ENCODE measurements around the gene RSRC1. TPM values are rescaled to one million over a fixed set of nuclear protein-coding genes. Genes with fewer than 3 reads are reported as not detected.
"Not testable (repeated sequence)": the region's sequence is repeated elsewhere in the genome, so short reads cannot be mapped to it uniquely, and the experiment has no call there.

RSRC1 gene
- total RNA-seq, 1 experiment from 2014 or later: 21.7 TPM

GRCh38 chr3:158200955-158201354 is 91.1 kb downstream of the RSRC1 start:
- Histone ChIP-seq H3K4me3 (ENCODE audit: insufficient read depth, low read depth, low read length) (no peak overlapping the region), H3K27me3 (ENCODE audit: control insufficient read depth, insufficient read depth, low read length) (no peaks in the 10 kb centered on the region), H3K36me3 (replicated peaks; ENCODE audit: control insufficient read depth, insufficient read depth, low read length) (no peaks in the 10 kb centered on the region)
- no peak for DNase-seq

GRCh38 chr3:158205324-158205723 is 95.4 kb downstream of the RSRC1 start:
- no peaks in the 10 kb centered on the region for H3K27me3 ChIP-seq (ENCODE audit: control insufficient read depth, insufficient read depth, low read length)
- DNase-seq: no peak
- H3K4me3 ChIP-seq (ENCODE audit: insufficient read depth, low read depth, low read length): no peak overlapping the region
- no peaks in the 10 kb centered on the region for H3K36me3 ChIP-seq (replicated peaks; ENCODE audit: control insufficient read depth, insufficient read depth, low read length)

- DNase-seq: no peak
- H3K27me3 ChIP-seq (ENCODE audit: control insufficient read depth, insufficient read depth, low read length): no peaks in the 10 kb centered on the region
- no peaks in the 10 kb centered on the region for H3K36me3 ChIP-seq (replicated peaks; ENCODE audit: control insufficient read depth, insufficient read depth, low read length)
- H3K4me3 ChIP-seq (ENCODE audit: insufficient read depth, low read depth, low read length): no peak overlapping the region
These were observed 96.1 kb downstream of the RSRC1 start for GRCh38 chr3:158205994-158206393.

GRCh38 chr3:158210067-158210466 is 100.2 kb downstream of the RSRC1 start:
- no peaks in the 10 kb centered on the region for H3K27me3 ChIP-seq (ENCODE audit: control insufficient read depth, insufficient read depth, low read length)
- no peaks in the 10 kb centered on the region for H3K36me3 ChIP-seq (replicated peaks; ENCODE audit: control insufficient read depth, insufficient read depth, low read length)
- H3K4me3 ChIP-seq (ENCODE audit: insufficient read depth, low read depth, low read length): no peak overlapping the region
- no peak for DNase-seq

- no peak for DNase-seq
- Histone ChIP-seq H3K4me3 (ENCODE audit: insufficient read depth, low read depth, low read length) (no peak overlapping the region), H3K36me3 (replicated peaks; ENCODE audit: control insufficient read depth, insufficient read depth, low read length) (no peaks in the 10 kb centered on the region), H3K27me3 (ENCODE audit: control insufficient read depth, insufficient read depth, low read length) (no peaks in the 10 kb centered on the region)
These were observed 103.6 kb downstream of the RSRC1 start for GRCh38 chr3:158213461-158213860.

- Histone ChIP-seq H3K27me3 (ENCODE audit: control insufficient read depth, insufficient read depth, low read length) (no peaks in the 10 kb centered on the region), H3K4me3 (ENCODE audit: insufficient read depth, low read depth, low read length) (no peak overlapping the region), H3K36me3 (replicated peaks; ENCODE audit: control insufficient read depth, insufficient read depth, low read length) (no peaks in the 10 kb centered on the region)
- DNase-seq: no peak
These were observed 108.1 kb downstream of the RSRC1 start for GRCh38 chr3:158217992-158218391.

- no peaks in the 10 kb centered on the region for H3K27me3 ChIP-seq (ENCODE audit: control insufficient read depth, insufficient read depth, low read length)
- DNase-seq: no peak
- H3K36me3 ChIP-seq (replicated peaks; ENCODE audit: control insufficient read depth, insufficient read depth, low read length): no peaks in the 10 kb centered on the region
- no peak overlapping the region for H3K4me3 ChIP-seq (ENCODE audit: insufficient read depth, low read depth, low read length)
These were observed 110.7 kb downstream of the RSRC1 start for GRCh38 chr3:158220575-158220974.

GRCh38 chr3:158221426-158221825 is 111.5 kb downstream of the RSRC1 start:
- Histone ChIP-seq H3K27me3 (ENCODE audit: control insufficient read depth, insufficient read depth, low read length) (no peaks in the 10 kb centered on the region), H3K4me3 (ENCODE audit: insufficient read depth, low read depth, low read length) (no peak overlapping the region), H3K36me3 (replicated peaks; ENCODE audit: control insufficient read depth, insufficient read depth, low read length) (no peaks in the 10 kb centered on the region)
- no peak for DNase-seq

GRCh38 chr3:158226429-158226828 is 116.5 kb downstream of the RSRC1 start:
- Histone ChIP-seq H3K27me3 (ENCODE audit: control insufficient read depth, insufficient read depth, low read length) (no peaks in the 10 kb centered on the region), H3K36me3 (replicated peaks; ENCODE audit: control insufficient read depth, insufficient read depth, low read length) (no peaks in the 10 kb centered on the region), H3K4me3 (ENCODE audit: insufficient read depth, low read depth, low read length) (no peak overlapping the region)
- no peak for DNase-seq

- not testable (repeated sequence) for H3K36me3 ChIP-seq (replicated peaks; ENCODE audit: control insufficient read depth, insufficient read depth, low read length); DNase-seq; H3K27me3 ChIP-seq (ENCODE audit: control insufficient read depth, insufficient read depth, low read length); H3K4me3 ChIP-seq (ENCODE audit: insufficient read depth, low read depth, low read length)
These were observed 119.1 kb downstream of the RSRC1 start for GRCh38 chr3:158228942-158229341.

- no peak for DNase-seq
- H3K4me3 ChIP-seq (ENCODE audit: insufficient read depth, low read depth, low read length): no peak overlapping the region
- H3K27me3 ChIP-seq (ENCODE audit: control insufficient read depth, insufficient read depth, low read length): no peaks in the 10 kb centered on the region
- no peaks in the 10 kb centered on the region for H3K36me3 ChIP-seq (replicated peaks; ENCODE audit: control insufficient read depth, insufficient read depth, low read length)
These were observed 123.9 kb downstream of the RSRC1 start for GRCh38 chr3:158233791-158234190.

GRCh38 chr3:158244274-158244673 is 134.4 kb downstream of the RSRC1 start:
- H3K4me3 ChIP-seq (ENCODE audit: insufficient read depth, low read depth, low read length): no peak overlapping the region
- no peaks in the 10 kb centered on the region; the same call in 1 of the 2 replicates for H3K27me3 ChIP-seq (ENCODE audit: control insufficient read depth, insufficient read depth, low read length)
- H3K36me3 ChIP-seq (replicated peaks; ENCODE audit: control insufficient read depth, insufficient read depth, low read length): no peaks in the 10 kb centered on the region
- no peak for DNase-seq

- H3K36me3 ChIP-seq (replicated peaks; ENCODE audit: control insufficient read depth, insufficient read depth, low read length): no peaks in the 10 kb centered on the region
- H3K4me3 ChIP-seq (ENCODE audit: insufficient read depth, low read depth, low read length): no peak overlapping the region
- no peak for DNase-seq
- H3K27me3 ChIP-seq (ENCODE audit: control insufficient read depth, insufficient read depth, low read length): no peaks in the 10 kb centered on the region
These were observed 137.4 kb downstream of the RSRC1 start for GRCh38 chr3:158247288-158247687.

- Histone ChIP-seq H3K27me3 (ENCODE audit: control insufficient read depth, insufficient read depth, low read length) (no peaks in the 10 kb centered on the region), H3K4me3 (ENCODE audit: insufficient read depth, low read depth, low read length) (no peak overlapping the region), H3K36me3 (replicated peaks; ENCODE audit: control insufficient read depth, insufficient read depth, low read length) (no peaks in the 10 kb centered on the region)
- no peak for DNase-seq
These were observed 138.4 kb downstream of the RSRC1 start for GRCh38 chr3:158248261-158248660.

- DNase-seq: no peak
These were observed 139.3 kb downstream of the RSRC1 start for GRCh38 chr3:158249183-158249582.

GRCh38 chr3:158258619-158259018 is 148.7 kb downstream of the RSRC1 start:
- Histone ChIP-seq H3K36me3 (replicated peaks; ENCODE audit: control insufficient read depth, insufficient read depth, low read length) (no peaks in the 10 kb centered on the region), H3K27me3 (ENCODE audit: control insufficient read depth, insufficient read depth, low read length) (no peaks in the 10 kb centered on the region), H3K4me3 (ENCODE audit: insufficient read depth, low read depth, low read length) (no peak overlapping the region)
- no peak for DNase-seq

More at GRCh38 chr3:158249183-158249582, 139.3 kb downstream of the RSRC1 start:
- Histone ChIP-seq H3K36me3 (replicated peaks; ENCODE audit: control insufficient read depth, insufficient read depth, low read length) (no peaks in the 10 kb centered on the region), H3K4me3 (ENCODE audit: insufficient read depth, low read depth, low read length) (no peak overlapping the region), H3K27me3 (ENCODE audit: control insufficient read depth, insufficient read depth, low read length) (no peaks in the 10 kb centered on the region)
